ENCODE results near the gene SLC9A1.

SLC9A1 gene

DNA sequence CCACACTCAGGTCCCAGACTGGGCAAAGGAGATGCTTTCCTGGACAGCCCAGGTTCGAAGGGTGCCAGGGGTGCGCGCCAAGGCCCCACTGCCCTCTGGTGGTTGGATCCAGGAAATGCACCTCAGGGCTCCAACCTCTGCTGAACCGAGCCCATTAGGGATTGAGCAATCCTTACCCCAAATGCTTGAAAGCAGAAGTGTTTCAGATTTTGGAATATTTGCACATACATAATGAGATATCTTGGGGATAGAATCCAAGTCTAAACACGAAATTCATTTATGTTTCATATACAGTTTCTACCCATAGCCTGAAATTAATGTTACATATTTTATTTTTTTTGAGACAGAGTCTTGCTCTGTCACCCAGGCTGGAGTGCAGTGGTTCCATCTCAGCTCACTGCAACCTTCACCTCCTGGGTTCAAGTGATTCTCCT lies 57.4 kb downstream of the SLC9A1 start (continued):
- TF ChIP-seq, protein P1, sequence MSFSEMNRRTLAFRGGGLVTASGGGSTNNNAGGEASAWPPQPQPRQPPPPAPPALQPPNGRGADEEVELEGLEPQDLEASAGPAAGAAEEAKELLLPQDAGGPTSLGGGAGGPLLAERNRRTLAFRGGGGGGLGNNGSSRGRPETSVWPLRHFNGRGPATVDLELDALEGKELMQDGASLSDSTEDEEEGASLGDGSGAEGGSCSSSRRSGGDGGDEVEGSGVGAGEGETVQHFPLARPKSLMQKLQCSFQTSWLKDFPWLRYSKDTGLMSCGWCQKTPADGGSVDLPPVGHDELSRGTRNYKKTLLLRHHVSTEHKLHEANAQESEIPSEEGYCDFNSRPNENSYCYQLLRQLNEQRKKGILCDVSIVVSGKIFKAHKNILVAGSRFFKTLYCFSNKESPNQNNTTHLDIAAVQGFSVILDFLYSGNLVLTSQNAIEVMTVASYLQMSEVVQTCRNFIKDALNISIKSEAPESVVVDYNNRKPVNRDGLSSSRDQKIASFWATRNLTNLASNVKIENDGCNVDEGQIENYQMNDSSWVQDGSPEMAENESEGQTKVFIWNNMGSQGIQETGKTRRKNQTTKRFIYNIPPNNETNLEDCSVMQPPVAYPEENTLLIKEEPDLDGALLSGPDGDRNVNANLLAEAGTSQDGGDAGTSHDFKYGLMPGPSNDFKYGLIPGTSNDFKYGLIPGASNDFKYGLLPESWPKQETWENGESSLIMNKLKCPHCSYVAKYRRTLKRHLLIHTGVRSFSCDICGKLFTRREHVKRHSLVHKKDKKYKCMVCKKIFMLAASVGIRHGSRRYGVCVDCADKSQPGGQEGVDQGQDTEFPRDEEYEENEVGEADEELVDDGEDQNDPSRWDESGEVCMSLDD (tag by site-specific recombination; IDR thresholded peaks at IDR 0.05), result peak; percentile 48; the same call in 1 of the 2 replicates
- TF ChIP-seq PRDM1 (tag by site-specific recombination; IDR thresholded peaks at IDR 0.05) (no peak), ZNF133 (tag by site-specific recombination; IDR thresholded peaks at IDR 0.05) (no peak), GLIS1 (tag by site-specific recombination; IDR thresholded peaks at IDR 0.05) (no peak), ZNF416 (tag by site-specific recombination; IDR thresholded peaks at IDR 0.05) (no peak), ZNF223 (tag by site-specific recombination; IDR thresholded peaks at IDR 0.05) (no peak), SALL2 (tag by site-specific recombination; IDR thresholded peaks at IDR 0.05; ENCODE audit: borderline replicate concordance) (no peak), ZFP3 (tag by site-specific recombination; IDR thresholded peaks at IDR 0.05; ENCODE audit: low read depth) (no peak), ZNF600 (tag by site-specific recombination; IDR thresholded peaks at IDR 0.05) (peak; percentile 34), ZNF791 (tag by site-specific recombination; IDR thresholded peaks at IDR 0.05) (no peak), ZNF366 (tag by site-specific recombination; conservative IDR thresholded peaks at IDR 0.05) (no peak), ZNF184 (tag by site-specific recombination; IDR thresholded peaks at IDR 0.05) (no peak), ZNF112 (tag by site-specific recombination; IDR thresholded peaks at IDR 0.05) (no peak), RBAK (tag by site-specific recombination; IDR thresholded peaks at IDR 0.05) (no peak), ZNF704 (tag by site-specific recombination; IDR thresholded peaks at IDR 0.05) (no peak), ZBTB49 (tag by site-specific recombination; IDR thresholded peaks at IDR 0.05; ENCODE audit: low read depth) (no peak), GLIS2 (tag by site-specific recombination; IDR thresholded peaks at IDR 0.05) (no peak), ZNF423 (tag by site-specific recombination; IDR thresholded peaks at IDR 0.05) (no peak), ZNF610 (tag by site-specific recombination; IDR thresholded peaks at IDR 0.05; ENCODE audit: borderline replicate concordance) (no peak), KLF9 (tag by site-specific recombination; IDR thresholded peaks at IDR 0.05; ENCODE audit: low read depth) (no peak), YY1 (tag by site-specific recombination; IDR thresholded peaks at IDR 0.05) (no peak)
- TF ChIP-seq, protein P2, sequence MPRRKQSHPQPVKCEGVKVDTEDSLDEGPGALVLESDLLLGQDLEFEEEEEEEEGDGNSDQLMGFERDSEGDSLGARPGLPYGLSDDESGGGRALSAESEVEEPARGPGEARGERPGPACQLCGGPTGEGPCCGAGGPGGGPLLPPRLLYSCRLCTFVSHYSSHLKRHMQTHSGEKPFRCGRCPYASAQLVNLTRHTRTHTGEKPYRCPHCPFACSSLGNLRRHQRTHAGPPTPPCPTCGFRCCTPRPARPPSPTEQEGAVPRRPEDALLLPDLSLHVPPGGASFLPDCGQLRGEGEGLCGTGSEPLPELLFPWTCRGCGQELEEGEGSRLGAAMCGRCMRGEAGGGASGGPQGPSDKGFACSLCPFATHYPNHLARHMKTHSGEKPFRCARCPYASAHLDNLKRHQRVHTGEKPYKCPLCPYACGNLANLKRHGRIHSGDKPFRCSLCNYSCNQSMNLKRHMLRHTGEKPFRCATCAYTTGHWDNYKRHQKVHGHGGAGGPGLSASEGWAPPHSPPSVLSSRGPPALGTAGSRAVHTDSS (tag by site-specific recombination; IDR thresholded peaks at IDR 0.05), result no peak
- TF ChIP-seq, protein P3, sequence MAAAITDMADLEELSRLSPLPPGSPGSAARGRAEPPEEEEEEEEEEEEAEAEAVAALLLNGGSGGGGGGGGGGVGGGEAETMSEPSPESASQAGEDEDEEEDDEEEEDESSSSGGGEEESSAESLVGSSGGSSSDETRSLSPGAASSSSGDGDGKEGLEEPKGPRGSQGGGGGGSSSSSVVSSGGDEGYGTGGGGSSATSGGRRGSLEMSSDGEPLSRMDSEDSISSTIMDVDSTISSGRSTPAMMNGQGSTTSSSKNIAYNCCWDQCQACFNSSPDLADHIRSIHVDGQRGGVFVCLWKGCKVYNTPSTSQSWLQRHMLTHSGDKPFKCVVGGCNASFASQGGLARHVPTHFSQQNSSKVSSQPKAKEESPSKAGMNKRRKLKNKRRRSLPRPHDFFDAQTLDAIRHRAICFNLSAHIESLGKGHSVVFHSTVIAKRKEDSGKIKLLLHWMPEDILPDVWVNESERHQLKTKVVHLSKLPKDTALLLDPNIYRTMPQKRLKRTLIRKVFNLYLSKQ (tag by site-specific recombination; IDR thresholded peaks at IDR 0.05; ENCODE audit: borderline replicate concordance), result no peak
- TF ChIP-seq, protein P4, sequence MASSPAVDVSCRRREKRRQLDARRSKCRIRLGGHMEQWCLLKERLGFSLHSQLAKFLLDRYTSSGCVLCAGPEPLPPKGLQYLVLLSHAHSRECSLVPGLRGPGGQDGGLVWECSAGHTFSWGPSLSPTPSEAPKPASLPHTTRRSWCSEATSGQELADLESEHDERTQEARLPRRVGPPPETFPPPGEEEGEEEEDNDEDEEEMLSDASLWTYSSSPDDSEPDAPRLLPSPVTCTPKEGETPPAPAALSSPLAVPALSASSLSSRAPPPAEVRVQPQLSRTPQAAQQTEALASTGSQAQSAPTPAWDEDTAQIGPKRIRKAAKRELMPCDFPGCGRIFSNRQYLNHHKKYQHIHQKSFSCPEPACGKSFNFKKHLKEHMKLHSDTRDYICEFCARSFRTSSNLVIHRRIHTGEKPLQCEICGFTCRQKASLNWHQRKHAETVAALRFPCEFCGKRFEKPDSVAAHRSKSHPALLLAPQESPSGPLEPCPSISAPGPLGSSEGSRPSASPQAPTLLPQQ (tag by site-specific recombination; IDR thresholded peaks at IDR 0.05), result 0 out of 2 replicates have a peak, but pooled peaks have one; percentile 43
- TF ChIP-seq, protein P5, sequence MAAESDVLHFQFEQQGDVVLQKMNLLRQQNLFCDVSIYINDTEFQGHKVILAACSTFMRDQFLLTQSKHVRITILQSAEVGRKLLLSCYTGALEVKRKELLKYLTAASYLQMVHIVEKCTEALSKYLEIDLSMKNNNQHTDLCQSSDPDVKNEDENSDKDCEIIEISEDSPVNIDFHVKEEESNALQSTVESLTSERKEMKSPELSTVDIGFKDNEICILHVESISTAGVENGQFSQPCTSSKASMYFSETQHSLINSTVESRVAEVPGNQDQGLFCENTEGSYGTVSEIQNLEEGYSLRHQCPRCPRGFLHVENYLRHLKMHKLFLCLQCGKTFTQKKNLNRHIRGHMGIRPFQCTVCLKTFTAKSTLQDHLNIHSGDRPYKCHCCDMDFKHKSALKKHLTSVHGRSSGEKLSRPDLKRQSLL (tag by site-specific recombination; IDR thresholded peaks at IDR 0.05), result no peak
- TF ChIP-seq, protein P6, sequence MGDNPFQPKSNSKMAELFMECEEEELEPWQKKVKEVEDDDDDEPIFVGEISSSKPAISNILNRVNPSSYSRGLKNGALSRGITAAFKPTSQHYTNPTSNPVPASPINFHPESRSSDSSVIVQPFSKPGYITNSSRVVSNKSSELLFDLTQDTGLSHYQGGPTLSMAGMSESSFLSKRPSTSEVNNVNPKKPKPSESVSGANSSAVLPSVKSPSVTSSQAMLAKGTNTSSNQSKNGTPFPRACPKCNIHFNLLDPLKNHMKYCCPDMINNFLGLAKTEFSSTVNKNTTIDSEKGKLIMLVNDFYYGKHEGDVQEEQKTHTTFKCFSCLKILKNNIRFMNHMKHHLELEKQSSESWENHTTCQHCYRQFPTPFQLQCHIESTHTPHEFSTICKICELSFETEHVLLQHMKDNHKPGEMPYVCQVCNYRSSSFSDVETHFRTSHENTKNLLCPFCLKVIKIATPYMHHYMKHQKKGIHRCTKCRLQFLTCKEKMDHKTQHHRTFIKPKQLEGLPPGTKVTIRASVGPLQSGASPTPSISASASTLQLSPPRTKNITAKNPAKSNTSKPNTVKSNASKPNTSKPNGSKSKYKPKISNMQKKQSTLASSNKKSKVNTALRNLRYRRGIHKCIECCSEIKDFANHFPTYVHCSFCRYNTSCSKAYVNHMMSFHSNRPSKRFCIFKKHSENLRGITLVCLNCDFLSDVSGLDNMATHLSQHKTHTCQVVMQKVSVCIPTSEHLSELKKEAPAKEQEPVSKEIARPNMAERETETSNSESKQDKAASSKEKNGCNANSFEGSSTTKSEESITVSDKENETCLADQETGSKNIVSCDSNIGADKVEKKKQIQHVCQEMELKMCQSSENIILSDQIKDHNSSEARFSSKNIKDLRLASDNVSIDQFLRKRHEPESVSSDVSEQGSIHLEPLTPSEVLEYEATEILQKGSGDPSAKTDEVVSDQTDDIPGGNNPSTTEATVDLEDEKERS (tag by site-specific recombination; IDR thresholded peaks at IDR 0.05), result no peak

All from HEK293 (cell line).